ENCODE data around the gene SUSD2.

The SUSD2 gene

GRCh38 chr22:24153959-24154358, 27.3 kb upstream of the SUSD2 start:
- no peak for DNase-seq (ENCODE audit: low read depth)

GRCh38 chr22:24154826-24155225, 26.5 kb upstream of the SUSD2 start:
- DNase-seq (ENCODE audit: low read depth), result no peak

GRCh38 chr22:24155627-24156140, 25.6 kb upstream of the SUSD2 start:
- peak; percentile 79 for DNase-seq (ENCODE audit: low read depth)

- peak; percentile 67 for DNase-seq (ENCODE audit: low read depth)
These were observed 25.0 kb upstream of the SUSD2 start for GRCh38 chr22:24156141-24156912.

- DNase-seq (ENCODE audit: low read depth), result peak; percentile 81
These were observed 24.1 kb upstream of the SUSD2 start for GRCh38 chr22:24156913-24157821.

- no peak for DNase-seq (ENCODE audit: low read depth)
These were observed 23.5 kb upstream of the SUSD2 start for GRCh38 chr22:24157822-24158135.

- no peak for DNase-seq (ENCODE audit: low read depth)
These were observed 21.6 kb upstream of the SUSD2 start for GRCh38 chr22:24159650-24160049.

- no peak for DNase-seq (ENCODE audit: low read depth)
These were observed 20.7 kb upstream of the SUSD2 start for GRCh38 chr22:24160546-24160945.

GRCh38 chr22:24161485-24161884, 19.8 kb upstream of the SUSD2 start:
- DNase-seq (ENCODE audit: low read depth), result no peak

- no peak for DNase-seq (ENCODE audit: low read depth)
These were observed 19.4 kb upstream of the SUSD2 start for GRCh38 chr22:24161909-24162308.

- no peak for DNase-seq (ENCODE audit: low read depth)
These were observed 18.9 kb upstream of the SUSD2 start for GRCh38 chr22:24162436-24162835.

GRCh38 chr22:24164243-24164642, 17.0 kb upstream of the SUSD2 start:
- DNase-seq (ENCODE audit: low read depth), result no peak

GRCh38 chr22:24164940-24165339, 16.3 kb upstream of the SUSD2 start:
- no peak for DNase-seq (ENCODE audit: low read depth)

- no peak for DNase-seq (ENCODE audit: low read depth)
These were observed 15.6 kb upstream of the SUSD2 start for GRCh38 chr22:24165673-24166072.

GRCh38 chr22:24166811-24167210, 14.5 kb upstream of the SUSD2 start:
- DNase-seq (ENCODE audit: low read depth), result no peak

- no peak for DNase-seq (ENCODE audit: low read depth)
These were observed 11.7 kb upstream of the SUSD2 start for GRCh38 chr22:24169439-24170058.

GRCh38 chr22:24170188-24170587, 11.1 kb upstream of the SUSD2 start:
- DNase-seq (ENCODE audit: low read depth), result no peak

GRCh38 chr22:24170632-24171031, 10.7 kb upstream of the SUSD2 start:
- no peak for DNase-seq (ENCODE audit: low read depth)

GRCh38 chr22:24171822-24172221, 9.5 kb upstream of the SUSD2 start:
- no peak for DNase-seq (ENCODE audit: low read depth)

GRCh38 chr22:24175160-24175808, 6.0 kb upstream of the SUSD2 start:
- DNase-seq (ENCODE audit: low read depth), result peak; percentile 72

GRCh38 chr22:24176040-24176439, 5.2 kb upstream of the SUSD2 start:
- no peak for DNase-seq (ENCODE audit: low read depth)

GRCh38 chr22:24176630-24177029, 4.7 kb upstream of the SUSD2 start:
- DNase-seq (ENCODE audit: low read depth), result no peak

Measured in iris pigment epithelial cell (primary cell).